ENCODE measurements around the gene GLOD4. TPM values are rescaled to one million over a fixed set of nuclear protein-coding genes. Genes with fewer than 3 reads are reported as not detected.
"Not testable (repeated sequence)": the region's sequence is repeated elsewhere in the genome, so short reads cannot be mapped to it uniquely, and the experiment has no call there.

GLOD4 gene
- total RNA-seq, 1 donor from 2014 or later, result 124 TPM

DNA sequence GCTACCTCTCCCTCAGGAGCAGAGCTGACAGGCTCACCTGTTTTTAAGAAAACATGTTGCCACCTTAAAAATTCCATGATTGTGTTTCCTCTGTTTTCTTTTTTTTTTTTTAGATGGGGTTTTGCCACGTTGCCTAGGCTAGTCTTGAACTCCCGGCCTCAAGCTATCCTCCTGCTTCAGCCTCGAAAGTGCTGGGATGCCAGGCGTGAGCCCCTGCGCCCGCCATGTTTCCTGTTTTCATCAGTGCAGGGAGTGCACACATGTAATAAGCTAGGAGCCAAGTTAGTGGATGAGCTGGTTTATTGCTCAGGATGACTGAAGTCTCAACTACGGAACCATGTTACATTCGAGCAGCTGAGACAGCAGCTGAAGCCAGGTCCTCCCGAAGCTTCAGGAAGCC is 13.6 kb upstream of the GLOD4 start:
- TF ChIP-seq, protein P1, sequence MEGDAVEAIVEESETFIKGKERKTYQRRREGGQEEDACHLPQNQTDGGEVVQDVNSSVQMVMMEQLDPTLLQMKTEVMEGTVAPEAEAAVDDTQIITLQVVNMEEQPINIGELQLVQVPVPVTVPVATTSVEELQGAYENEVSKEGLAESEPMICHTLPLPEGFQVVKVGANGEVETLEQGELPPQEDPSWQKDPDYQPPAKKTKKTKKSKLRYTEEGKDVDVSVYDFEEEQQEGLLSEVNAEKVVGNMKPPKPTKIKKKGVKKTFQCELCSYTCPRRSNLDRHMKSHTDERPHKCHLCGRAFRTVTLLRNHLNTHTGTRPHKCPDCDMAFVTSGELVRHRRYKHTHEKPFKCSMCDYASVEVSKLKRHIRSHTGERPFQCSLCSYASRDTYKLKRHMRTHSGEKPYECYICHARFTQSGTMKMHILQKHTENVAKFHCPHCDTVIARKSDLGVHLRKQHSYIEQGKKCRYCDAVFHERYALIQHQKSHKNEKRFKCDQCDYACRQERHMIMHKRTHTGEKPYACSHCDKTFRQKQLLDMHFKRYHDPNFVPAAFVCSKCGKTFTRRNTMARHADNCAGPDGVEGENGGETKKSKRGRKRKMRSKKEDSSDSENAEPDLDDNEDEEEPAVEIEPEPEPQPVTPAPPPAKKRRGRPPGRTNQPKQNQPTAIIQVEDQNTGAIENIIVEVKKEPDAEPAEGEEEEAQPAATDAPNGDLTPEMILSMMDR (conservative IDR thresholded peaks at IDR 0.05), result no peak
- Mint-ChIP-seq H3K27ac (ENCODE audit: unreplicated experiment) (no peak overlapping the region), H3K4me1 (peaks cover 9% of the 10 kb centered on the region)

GRCh38 chr17:795276-795675 is 13.2 kb upstream of the GLOD4 start:
- Mint-ChIP-seq H3K27ac (ENCODE audit: unreplicated experiment) (no peak overlapping the region), H3K36me3 (ENCODE audit: low read depth) (peaks cover 15% of the 10 kb centered on the region), H3K4me1 (peaks cover 9% of the 10 kb centered on the region), H3K9me3 (no peaks in the 10 kb centered on the region), H3K4me3 (no peak overlapping the region), H3K27me3 (ENCODE audit: low read depth) (peaks cover 4% of the 10 kb centered on the region)
- TF ChIP-seq, protein P1 (conservative IDR thresholded peaks at IDR 0.05), result no peak
- no peak for DNase-seq (ENCODE audit: low read depth, low spot score)

More for the DNA sequence above, 13.6 kb upstream of the GLOD4 start:
- Mint-ChIP-seq H3K4me3 (no peak overlapping the region), H3K36me3 (ENCODE audit: low read depth) (peaks cover 15% of the 10 kb centered on the region), H3K9me3 (no peaks in the 10 kb centered on the region), H3K27me3 (ENCODE audit: low read depth) (peaks cover 4% of the 10 kb centered on the region)
- no peak for DNase-seq (ENCODE audit: low read depth, low spot score)

DNA sequence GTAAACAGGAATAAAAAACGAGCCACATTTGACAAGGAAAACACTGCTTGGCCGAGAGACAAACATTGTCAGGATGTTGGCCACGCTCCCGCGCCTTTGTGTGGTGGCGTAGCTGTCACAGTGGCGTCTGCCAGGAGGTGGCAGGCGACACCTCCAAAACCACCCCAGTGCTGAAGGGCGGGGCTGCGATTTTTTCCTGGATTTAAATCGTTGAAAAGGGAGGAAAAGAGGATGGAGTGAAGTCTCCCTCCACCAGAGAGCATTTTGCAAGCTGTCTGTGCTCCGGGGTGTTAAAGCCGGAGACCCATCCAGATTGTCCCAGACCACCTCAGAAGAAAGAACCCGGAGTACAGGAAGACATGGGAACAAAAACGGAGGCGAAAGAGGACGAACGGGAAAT is 12.8 kb upstream of the GLOD4 start:
- TF ChIP-seq, protein P1 (conservative IDR thresholded peaks at IDR 0.05), result peak; percentile 82
- Mint-ChIP-seq H3K4me1 (peaks cover 9% of the 10 kb centered on the region), H3K36me3 (ENCODE audit: low read depth) (peaks cover 13% of the 10 kb centered on the region), H3K9me3 (no peaks in the 10 kb centered on the region), H3K27ac (ENCODE audit: unreplicated experiment) (peak overlapping the region; percentile 76), H3K4me3 (peak overlapping the region; percentile 70), H3K27me3 (ENCODE audit: low read depth) (peaks cover 4% of the 10 kb centered on the region)
- peak; percentile 70 for DNase-seq (ENCODE audit: low read depth, low spot score)

- no peak overlapping the region for H3K27ac Mint-ChIP-seq (ENCODE audit: unreplicated experiment)
- no peak for DNase-seq (ENCODE audit: low read depth, low spot score)
- peaks cover 12% of the 10 kb centered on the region for H3K36me3 Mint-ChIP-seq (ENCODE audit: low read depth)
- TF ChIP-seq, protein P1 (conservative IDR thresholded peaks at IDR 0.05), result no peak
- H3K9me3 Mint-ChIP-seq, result no peaks in the 10 kb centered on the region
- H3K4me1 Mint-ChIP-seq, result peaks cover 9% of the 10 kb centered on the region
- no peak overlapping the region for H3K4me3 Mint-ChIP-seq
- H3K27me3 Mint-ChIP-seq (ENCODE audit: low read depth), result peaks cover 4% of the 10 kb centered on the region
Observed at GRCh38 chr17:792277-792676, 10.2 kb upstream of the GLOD4 start.

DNA sequence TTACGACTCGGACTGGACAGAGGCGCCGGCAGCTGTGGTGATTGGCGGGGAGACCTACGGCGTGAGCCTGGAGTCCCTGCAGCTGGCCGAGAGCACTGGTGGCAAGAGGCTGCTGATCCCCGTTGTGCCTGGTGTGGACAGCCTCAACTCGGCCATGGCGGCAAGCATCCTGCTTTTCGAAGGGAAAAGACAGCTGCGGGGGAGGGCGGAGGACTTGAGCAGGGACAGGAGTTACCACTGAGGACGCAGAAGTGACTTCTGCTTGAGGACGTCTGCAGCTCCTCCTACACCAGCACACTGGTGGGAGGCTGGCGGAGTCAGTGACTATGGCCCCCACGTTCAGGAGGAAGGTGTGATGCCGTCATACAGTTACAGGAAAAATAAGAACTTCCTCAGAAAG is 9.7 kb upstream of the GLOD4 start:
- Mint-ChIP-seq H3K27me3 (ENCODE audit: low read depth) (peaks cover 4% of the 10 kb centered on the region), H3K36me3 (ENCODE audit: low read depth) (peaks cover 12% of the 10 kb centered on the region), H3K9me3 (no peaks in the 10 kb centered on the region), H3K4me3 (peak overlapping the region; percentile 61), H3K4me1 (peaks cover 9% of the 10 kb centered on the region), H3K27ac (ENCODE audit: unreplicated experiment) (no peak overlapping the region)
- TF ChIP-seq, protein P1 (conservative IDR thresholded peaks at IDR 0.05), result no peak
- DNase-seq (ENCODE audit: low read depth, low spot score), result no peak

GRCh38 chr17:790874-791247 is 8.8 kb upstream of the GLOD4 start:
- DNase-seq (ENCODE audit: low read depth, low spot score); H3K36me3 Mint-ChIP-seq (ENCODE audit: low read depth); H3K27me3 Mint-ChIP-seq (ENCODE audit: low read depth); H3K27ac Mint-ChIP-seq (ENCODE audit: unreplicated experiment); H3K4me1 Mint-ChIP-seq; H3K9me3 Mint-ChIP-seq: not testable (repeated sequence)
- H3K4me3 Mint-ChIP-seq, result peak overlapping the region; percentile 61

DNA sequence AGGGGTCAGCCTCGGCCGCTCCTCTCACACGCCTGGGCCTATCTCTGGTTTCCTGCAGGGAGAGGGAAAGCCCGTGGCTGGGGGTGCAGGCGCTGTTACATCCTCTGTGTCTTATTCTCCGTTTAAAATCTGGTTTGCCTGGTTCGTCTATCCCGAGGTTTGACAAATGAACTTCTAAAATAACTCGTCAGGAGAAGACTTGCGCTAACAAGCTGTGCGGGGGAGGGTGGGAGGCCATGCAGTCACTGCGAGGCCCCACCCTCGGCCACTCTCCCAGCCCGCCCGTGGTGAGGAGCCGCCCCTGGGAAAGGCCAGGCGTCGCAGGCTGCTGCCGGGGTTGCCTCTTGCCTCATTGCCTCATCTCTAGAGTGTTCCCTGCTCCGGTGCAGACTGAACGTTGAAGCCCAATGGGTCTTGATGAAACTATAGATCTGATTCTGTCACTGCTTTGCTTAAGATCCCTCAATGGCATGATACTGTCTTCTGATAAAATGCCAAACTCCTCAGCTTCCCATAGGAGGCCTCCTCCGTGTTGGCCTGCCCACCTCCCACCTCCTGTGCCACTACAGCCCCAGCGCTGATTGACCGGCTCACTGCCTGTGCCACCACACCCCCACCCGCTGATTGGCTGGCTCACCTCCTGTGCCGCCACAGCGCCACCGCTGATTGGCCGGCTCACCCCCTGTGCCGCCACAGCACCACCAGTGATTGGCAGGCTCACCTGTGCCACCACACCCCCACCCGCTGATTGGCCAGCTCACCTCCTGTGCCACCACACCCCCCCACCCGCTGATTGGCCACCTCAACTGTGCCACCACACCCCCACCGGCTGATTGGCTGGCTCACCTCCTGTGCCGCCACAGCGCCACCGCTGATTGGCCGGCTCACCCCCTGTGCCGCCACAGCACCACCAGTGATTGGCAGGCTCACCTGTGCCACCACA is 8.1 kb upstream of the GLOD4 start:
- not testable (repeated sequence) for H3K4me3 Mint-ChIP-seq; H3K36me3 Mint-ChIP-seq (ENCODE audit: low read depth); H3K4me1 Mint-ChIP-seq; DNase-seq (ENCODE audit: low read depth, low spot score); H3K27me3 Mint-ChIP-seq (ENCODE audit: low read depth); H3K27ac Mint-ChIP-seq (ENCODE audit: unreplicated experiment); H3K9me3 Mint-ChIP-seq
